ENCODE measurements around the gene ISOC2. TPM values are rescaled to one million over a fixed set of nuclear protein-coding genes. Genes with fewer than 3 reads are reported as not detected.
A peak's percentile ranks its signal among the peaks of the same experiment; 100 is the strongest.

The ISOC2 gene
- total and polyA plus RNA-seq, 9 of the 15 experiments (the other 6 are each of a cell fraction or from before 2014, with no cell fraction given): 1.2 to 229 (median 58.3) TPM

- TF ChIP-seq ZBTB40 (IDR thresholded peaks at IDR 0.05) (no peak), ZBTB40 (CRISPR knock-in tag; IDR thresholded peaks at IDR 0.05) (no peak), TCF3 (CRISPR knock-in tag; IDR thresholded peaks at IDR 0.05) (no peak), TCF15 (CRISPR knock-in tag; IDR thresholded peaks at IDR 0.05) (no peak), EWSR1 (IDR thresholded peaks at IDR 0.05; ENCODE audit: borderline replicate concordance, low read depth, partially characterized antibody) (no peak), BDP1 (IDR thresholded peaks at IDR 0.05; ENCODE audit: insufficient read depth, insufficient read length) (no peak), SOX6 (IDR thresholded peaks at IDR 0.05) (no peak), KDM1A (IDR thresholded peaks at IDR 0.05) (no peak), BRD9 (IDR thresholded peaks at IDR 0.05; ENCODE audit: low read depth, partially characterized antibody) (no peak), POLR2A (conservative IDR thresholded peaks at IDR 0.05) (no peak), ZNF121 (CRISPR knock-in tag; conservative IDR thresholded peaks at IDR 0.05) (peak; percentile 34; the same call in 1 of the 2 replicates), ZFP1 (CRISPR knock-in tag; IDR thresholded peaks at IDR 0.05) (no peak), DIDO1 (tag; IDR thresholded peaks at IDR 0.05; ENCODE audit: low read depth) (no peak), RBM25 (IDR thresholded peaks at IDR 0.05; ENCODE audit: low read depth, low read length, severe bottlenecking) (no peak), SRSF7 (optimal IDR thresholded peaks at IDR 0.05; ENCODE audit: low read depth, low read length) (no peak), CTCFL (IDR thresholded peaks at IDR 0.05; ENCODE audit: borderline replicate concordance, insufficient read depth, low read depth, low read length, poor library complexity, severe bottlenecking) (no peak), CHD4 (IDR thresholded peaks at IDR 0.05; ENCODE audit: insufficient read depth, insufficient replicate concordance, low read depth, low read length, poor library complexity, severe bottlenecking) (peak; percentile 19), KAT2B (IDR thresholded peaks at IDR 0.05; ENCODE audit: low read depth, low read length) (no peak), ZNF695 (CRISPR knock-in tag; IDR thresholded peaks at IDR 0.05) (no peak)
Observed at GRCh38 chr19:55434356-55434919, 27.0 kb downstream of the ISOC2 start (continued).
